DND-41 (cell line): ENCODE results near the gene LSMEM2.

Source experiments
- ATAC-seq: fragments of 200-7000 bp; cut with Tn5 transposase; 3 replicates; pipeline ENCODE4 v1.9.1; 2021; ENCODE audit warnings: low read depth; ENCODE audit not compliant: insufficient read depth
- DNase-seq: peaks from one replicate; pipeline ENCODE4 v3.0.0-alpha.2; 2020
- H2AFZ ChIP-seq: 2 replicates; pipeline ENCODE4 v1.6.0; 2012; ENCODE audit warnings: low read depth, low read length
- H3K27ac ChIP-seq: 2 replicates; pipeline ENCODE4 v1.5.1; 2012; ENCODE audit warnings: low read length, inconsistent platforms
- H3K27me3 ChIP-seq: fragments of 200-600 bp; sonication (generic); 2 replicates; pipeline ENCODE4 v1.6.0; 2012; ENCODE audit warnings: low read length, mild to moderate bottlenecking, inconsistent platforms; ENCODE audit not compliant: insufficient read depth, poor library complexity
- H3K36me3 ChIP-seq: 2 replicates; pipeline ENCODE4 v1.5.1; 2012; ENCODE audit warnings: low read length, inconsistent platforms; ENCODE audit not compliant: insufficient read depth
- H3K4me1 ChIP-seq: 2 replicates; pipeline ENCODE4 v1.5.1; 2012; ENCODE audit warnings: mild to moderate bottlenecking, low read length; ENCODE audit not compliant: insufficient read depth
- H3K4me2 ChIP-seq: 2 replicates; pipeline ENCODE4 v1.6.0; 2012; ENCODE audit warnings: mild to moderate bottlenecking, moderate library complexity, low read length, inconsistent platforms; ENCODE audit not compliant: insufficient read depth
- H3K4me3 ChIP-seq, 2 experiments: fragments of 200-600 bp in 1 of 2; shearing (Covaris generic) in 1 of 2; 2 replicates each; pipeline ENCODE4 v1.5.1; 2012 to 2016; ENCODE audit warnings: inconsistent platforms in 2 of 2, low read length in 2 of 2, mild to moderate bottlenecking in 2 of 2, low read depth in 1 of 2, moderate library complexity in 1 of 2
- H3K79me2 ChIP-seq: 2 replicates; pipeline ENCODE4 v1.6.0; 2012; ENCODE audit warnings: low read length, inconsistent platforms; ENCODE audit not compliant: insufficient read depth
- H3K9ac ChIP-seq: 2 replicates; pipeline ENCODE4 v1.6.0; 2012; ENCODE audit warnings: low read depth, mild to moderate bottlenecking, inconsistent platforms, low read length, moderate library complexity
- H3K9me3 ChIP-seq: 2 replicates; pipeline ENCODE4 v1.5.1; 2012; ENCODE audit warnings: low read length, moderate library complexity, mild to moderate bottlenecking, inconsistent platforms; ENCODE audit not compliant: insufficient read depth, severe bottlenecking
- H4K20me1 ChIP-seq: 2 replicates; pipeline ENCODE4 v1.6.0; 2012; ENCODE audit warnings: low read length; ENCODE audit not compliant: insufficient read depth
- EZH2 ChIP-seq: IDR thresholded peaks from 3 replicates; pipeline ENCODE4 v1.6.1; 2012; ENCODE audit warnings: borderline replicate concordance, low read depth, mild to moderate bottlenecking, moderate library complexity, low read length, inconsistent platforms; ENCODE audit not compliant: severe bottlenecking
- TF ChIP-seq, protein P1 (sequence below): IDR thresholded peaks from 2 replicates; pipeline ENCODE4 v1.5.1; 2012; ENCODE audit warnings: borderline replicate concordance, low read length, moderate library complexity, mild to moderate bottlenecking; ENCODE audit not compliant: poor library complexity, severe bottlenecking; ENCODE audit errors: extremely low read depth

The LSMEM2 gene

DNA sequence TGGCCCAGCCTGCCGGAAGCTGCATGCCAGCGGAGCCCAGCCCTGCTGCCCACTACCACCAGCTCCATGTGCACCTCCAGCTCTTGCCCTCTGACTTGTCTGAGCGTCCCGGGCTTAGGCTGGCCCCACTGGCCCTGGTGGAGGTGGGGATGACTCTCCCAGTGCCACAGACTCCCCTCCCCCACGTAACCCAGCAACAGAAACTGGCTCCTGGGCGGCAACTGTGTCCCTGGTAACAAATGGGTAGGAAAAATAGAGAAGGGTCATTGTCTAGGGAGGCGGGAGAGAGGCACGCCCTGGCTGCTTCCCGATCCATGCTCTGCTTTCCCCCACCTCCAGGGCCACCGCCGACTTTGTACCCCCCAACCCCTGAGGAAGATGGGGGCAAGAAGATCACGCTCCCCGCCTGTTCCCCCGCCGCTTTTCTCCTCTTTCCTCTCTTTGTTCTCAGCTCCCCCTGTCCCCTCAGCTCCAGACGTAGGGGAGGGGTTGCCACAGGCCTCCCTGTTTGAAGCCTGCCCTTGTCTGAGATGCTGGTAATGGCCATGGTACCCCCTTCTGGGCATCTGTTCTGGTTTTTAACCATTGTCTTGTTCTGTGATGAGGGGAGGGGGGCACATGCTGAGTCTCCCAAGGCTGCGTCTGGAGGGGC lies 20.7 kb upstream of the LSMEM2 start:
- H3K9me3 ChIP-seq: no peaks in the 10 kb centered on the region
- no peak for ATAC-seq
- H3K4me1 ChIP-seq: peaks cover 18% of the 10 kb centered on the region

DNA sequence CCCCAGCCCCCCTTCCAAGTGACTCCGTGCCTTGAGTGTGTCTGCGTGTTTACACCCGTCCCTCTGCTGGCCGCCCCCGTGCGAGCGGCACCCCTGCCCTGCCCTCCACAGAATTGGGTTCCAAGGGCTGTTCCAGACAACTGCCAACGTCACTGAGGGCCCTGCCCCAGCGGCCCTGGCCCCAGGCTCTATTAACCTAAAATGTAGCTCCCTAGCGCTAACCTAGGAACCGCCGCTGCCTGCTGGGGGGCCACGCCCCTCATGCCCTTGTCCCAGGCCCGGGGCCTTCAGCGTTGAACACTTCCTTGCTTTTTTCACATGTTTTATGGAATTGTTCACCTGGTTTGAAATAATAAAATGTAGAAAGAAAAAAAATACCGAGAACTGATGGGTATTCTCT lies 19.9 kb upstream of the LSMEM2 start:
- Histone ChIP-seq H3K4me1 (peaks cover 18% of the 10 kb centered on the region), H3K9ac (no peak overlapping the region), H2AFZ (no peak overlapping the region), H3K27ac (no peak overlapping the region), H3K27me3 (no peaks in the 10 kb centered on the region), H4K20me1 (peaks cover 27% of the 10 kb centered on the region), H3K9me3 (no peaks in the 10 kb centered on the region), H3K4me3 (no peak overlapping the region), H3K4me2 (no peak overlapping the region), H3K79me2 (0 out of 2 replicates have a peak, but pooled peaks cover 2% of the 10 kb centered on the region), H3K36me3 (peaks cover 40% of the 10 kb centered on the region)
- TF ChIP-seq, protein P1, sequence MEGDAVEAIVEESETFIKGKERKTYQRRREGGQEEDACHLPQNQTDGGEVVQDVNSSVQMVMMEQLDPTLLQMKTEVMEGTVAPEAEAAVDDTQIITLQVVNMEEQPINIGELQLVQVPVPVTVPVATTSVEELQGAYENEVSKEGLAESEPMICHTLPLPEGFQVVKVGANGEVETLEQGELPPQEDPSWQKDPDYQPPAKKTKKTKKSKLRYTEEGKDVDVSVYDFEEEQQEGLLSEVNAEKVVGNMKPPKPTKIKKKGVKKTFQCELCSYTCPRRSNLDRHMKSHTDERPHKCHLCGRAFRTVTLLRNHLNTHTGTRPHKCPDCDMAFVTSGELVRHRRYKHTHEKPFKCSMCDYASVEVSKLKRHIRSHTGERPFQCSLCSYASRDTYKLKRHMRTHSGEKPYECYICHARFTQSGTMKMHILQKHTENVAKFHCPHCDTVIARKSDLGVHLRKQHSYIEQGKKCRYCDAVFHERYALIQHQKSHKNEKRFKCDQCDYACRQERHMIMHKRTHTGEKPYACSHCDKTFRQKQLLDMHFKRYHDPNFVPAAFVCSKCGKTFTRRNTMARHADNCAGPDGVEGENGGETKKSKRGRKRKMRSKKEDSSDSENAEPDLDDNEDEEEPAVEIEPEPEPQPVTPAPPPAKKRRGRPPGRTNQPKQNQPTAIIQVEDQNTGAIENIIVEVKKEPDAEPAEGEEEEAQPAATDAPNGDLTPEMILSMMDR: peak; percentile 22
- no peak for TF ChIP-seq EZH2
- DNase-seq (no peak), ATAC-seq (no peak)

More for the DNA sequence above, 20.7 kb upstream of the LSMEM2 start:
- H3K9ac ChIP-seq: no peak overlapping the region
- H3K4me3 ChIP-seq: no peak overlapping the region
- DNase-seq: no peak
- no peaks in the 10 kb centered on the region for H3K27me3 ChIP-seq
- peaks cover 32% of the 10 kb centered on the region for H4K20me1 ChIP-seq
- TF ChIP-seq EZH2: no peak
- TF ChIP-seq, protein P1: no peak
- H2AFZ ChIP-seq: no peak overlapping the region
- H3K79me2 ChIP-seq: peaks cover 5% of the 10 kb centered on the region; the same call in 1 of the 2 replicates
- peaks cover 48% of the 10 kb centered on the region for H3K36me3 ChIP-seq
- no peak overlapping the region for H3K27ac ChIP-seq
- no peak overlapping the region for H3K4me2 ChIP-seq

DNA sequence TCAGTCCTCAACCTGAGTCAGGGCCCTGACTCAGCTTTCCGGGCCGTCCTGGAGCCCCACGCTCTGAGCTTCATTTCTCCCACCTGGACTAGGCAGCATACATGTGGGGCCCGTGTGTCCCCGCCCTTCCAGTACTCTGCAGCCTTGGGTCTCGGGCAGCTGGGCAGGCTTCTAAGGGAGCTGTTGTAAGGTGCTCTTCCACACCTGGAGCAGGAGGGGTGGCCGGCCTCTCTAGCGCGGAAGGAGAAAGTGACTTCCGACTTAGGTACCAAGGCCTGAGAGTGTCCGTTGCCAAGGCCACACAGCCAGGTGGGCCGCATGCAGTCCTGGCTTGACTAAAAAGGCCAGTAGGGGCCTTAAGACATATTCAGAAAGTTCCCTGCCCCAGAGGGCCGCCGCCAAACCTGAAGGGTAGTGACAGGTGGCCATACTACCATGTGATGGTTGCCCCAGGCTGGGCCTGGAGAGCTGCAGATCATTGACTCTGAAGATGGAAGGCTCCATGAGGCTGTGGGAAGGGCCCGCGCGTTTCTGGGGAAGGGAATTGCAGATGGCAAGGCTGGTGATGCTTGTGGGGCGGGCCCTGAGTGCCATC lies 19.4 kb upstream of the LSMEM2 start:
- Histone ChIP-seq H3K4me3 (peak overlapping the region in 1 of 2 experiments; percentile 60; a peak in 2 of 4 replicates), H3K27ac (0 out of 2 replicates have a peak overlapping the region, but pooled peaks have one; percentile 31), H3K79me2 (0 out of 2 replicates have a peak, but pooled peaks cover under 1% of the 10 kb centered on the region), H3K36me3 (peaks cover 35% of the 10 kb centered on the region), H3K4me2 (peak overlapping the region; percentile 81), H3K9ac (peak overlapping the region; percentile 61), H4K20me1 (peaks cover 21% of the 10 kb centered on the region), H3K4me1 (peaks cover 18% of the 10 kb centered on the region), H3K27me3 (no peaks in the 10 kb centered on the region), H2AFZ (peak overlapping the region; percentile 52; the same call in 1 of the 2 replicates), H3K9me3 (no peaks in the 10 kb centered on the region)
- TF ChIP-seq EZH2: no peak
- TF ChIP-seq, protein P1: no peak
- DNase-seq (no peak), ATAC-seq (peak; percentile 41)
